ENCODE measurements around the gene WNT2B. TPM values are rescaled to one million over a fixed set of nuclear protein-coding genes. Genes with fewer than 3 reads are reported as not detected.

The WNT2B gene
- total and polyA plus RNA-seq, 10 of the 15 experiments (the other 5 are each of a cell fraction or from before 2014, with no cell fraction given), result 0.02 to 1.1 (median 0.14) TPM

- Histone ChIP-seq H2AFZ (ENCODE audit: control insufficient read depth, low read depth, low read length) (no peak overlapping the region), H3K4me3 (no peak overlapping the region), H3K36me3 (ENCODE audit: control insufficient read depth in 2 of 2, insufficient read depth in 2 of 2, low read length in 1 of 2) (no peaks in the 10 kb centered on the region), H3K27me3 (replicated peaks in 1 of 2; ENCODE audit: control insufficient read depth in 2 of 2, insufficient read depth in 2 of 2, low read length in 1 of 2) (no peaks in the 10 kb centered on the region), H3K4me2 (ENCODE audit: control insufficient read depth, insufficient read depth) (no peak overlapping the region), H3K79me2 (ENCODE audit: control insufficient read depth, insufficient read depth, low read length) (no peaks in the 10 kb centered on the region), H3K9me3 (replicated peaks; ENCODE audit: control insufficient read depth, insufficient read depth, low read length) (no peaks in the 10 kb centered on the region), H3K27ac (ENCODE audit: control insufficient read depth, insufficient read depth) (no peak overlapping the region), H3K4me1 (ENCODE audit: control insufficient read depth, insufficient read depth, low read length) (no peaks in the 10 kb centered on the region), H4K20me1 (ENCODE audit: control insufficient read depth, insufficient read depth) (no peaks in the 10 kb centered on the region), H3K9ac (ENCODE audit: control insufficient read depth, insufficient read depth, low read length) (no peak overlapping the region)
- ChIA-PET POLR2A (interaction anchor here (0.6 kb wide), 1 partner anchor 452 kb away, joined by 3 read pairs; no protein-coding TSS in a partner anchor), CTCF (interaction anchor here (0.6 kb wide), 1 partner anchor 138 kb away, joined by 3 read pairs; no protein-coding TSS in a partner anchor), SMC1A (ENCODE audit: uncharacterized antibody, unreplicated experiment) (interaction anchor here (1.6 kb wide), 1 partner anchor 10 kb away, joined by 3 read pairs; no protein-coding TSS in a partner anchor), RAD21 (ENCODE audit: unreplicated experiment) (no interaction called here)
- ATAC-seq (no peak), DNase-seq (ENCODE audit: low read depth, low spot score) (no peak), FAIRE-seq (no peak)
- 95% methylated on average over 4 of the region's 4 CpGs for WGBS (ENCODE audit: insufficient coverage, insufficient replicate concordance, low lambda C conversion rate, missing lambda C conversion rate)
- in situ Hi-C loops (cut with MboI) (no loop called here), intact Hi-C loops (cut with micrococcal nuclease; ENCODE audit: unreplicated experiment) (no loop called here)
- no TSS peak for BruUV-seq (replicated peaks)
- TF ChIP-seq ZNF384 (IDR thresholded peaks at IDR 0.05; ENCODE audit: borderline replicate concordance, low read depth, low read length) (no peak), CREM (IDR thresholded peaks at IDR 0.05; ENCODE audit: low read depth) (no peak), BRCA1 (IDR thresholded peaks at IDR 0.05; ENCODE audit: low read depth, low read length) (no peak), ZBTB40 (IDR thresholded peaks at IDR 0.05; ENCODE audit: borderline replicate concordance) (no peak), CTCF (IDR thresholded peaks at IDR 0.05 in 2 of 3, conservative IDR thresholded peaks at IDR 0.05 in 1 of 3; ENCODE audit: control insufficient read depth in 2 of 3, extremely low read depth in 1 of 3, insufficient read depth in 1 of 3, low read depth in 3 of 3, low read length in 3 of 3) (no peak), SP1 (IDR thresholded peaks at IDR 0.05; ENCODE audit: low read depth, low read length) (no peak), HCFC1 (IDR thresholded peaks at IDR 0.05; ENCODE audit: low read length) (no peak), JUND (IDR thresholded peaks at IDR 0.05; ENCODE audit: low read depth, low read length) (no peak)
- TF ChIP-seq, protein P1, sequence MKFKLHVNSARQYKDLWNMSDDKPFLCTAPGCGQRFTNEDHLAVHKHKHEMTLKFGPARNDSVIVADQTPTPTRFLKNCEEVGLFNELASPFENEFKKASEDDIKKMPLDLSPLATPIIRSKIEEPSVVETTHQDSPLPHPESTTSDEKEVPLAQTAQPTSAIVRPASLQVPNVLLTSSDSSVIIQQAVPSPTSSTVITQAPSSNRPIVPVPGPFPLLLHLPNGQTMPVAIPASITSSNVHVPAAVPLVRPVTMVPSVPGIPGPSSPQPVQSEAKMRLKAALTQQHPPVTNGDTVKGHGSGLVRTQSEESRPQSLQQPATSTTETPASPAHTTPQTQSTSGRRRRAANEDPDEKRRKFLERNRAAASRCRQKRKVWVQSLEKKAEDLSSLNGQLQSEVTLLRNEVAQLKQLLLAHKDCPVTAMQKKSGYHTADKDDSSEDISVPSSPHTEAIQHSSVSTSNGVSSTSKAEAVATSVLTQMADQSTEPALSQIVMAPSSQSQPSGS (IDR thresholded peaks at IDR 0.05; ENCODE audit: low read length), result no peak
- TF ChIP-seq, protein P2, sequence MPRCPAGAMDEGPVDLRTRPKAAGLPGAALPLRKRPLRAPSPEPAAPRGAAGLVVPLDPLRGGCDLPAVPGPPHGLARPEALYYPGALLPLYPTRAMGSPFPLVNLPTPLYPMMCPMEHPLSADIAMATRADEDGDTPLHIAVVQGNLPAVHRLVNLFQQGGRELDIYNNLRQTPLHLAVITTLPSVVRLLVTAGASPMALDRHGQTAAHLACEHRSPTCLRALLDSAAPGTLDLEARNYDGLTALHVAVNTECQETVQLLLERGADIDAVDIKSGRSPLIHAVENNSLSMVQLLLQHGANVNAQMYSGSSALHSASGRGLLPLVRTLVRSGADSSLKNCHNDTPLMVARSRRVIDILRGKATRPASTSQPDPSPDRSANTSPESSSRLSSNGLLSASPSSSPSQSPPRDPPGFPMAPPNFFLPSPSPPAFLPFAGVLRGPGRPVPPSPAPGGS (IDR thresholded peaks at IDR 0.05; ENCODE audit: borderline replicate concordance, insufficient read depth, low read depth, low read length, poor library complexity, severe bottlenecking), result no peak
Observed at GRCh38 chr1:112527266-112528010, 18.7 kb downstream of the WNT2B start.
